ENCODE results near the gene VIM.
"Not testable (repeated sequence)": the region's sequence is repeated elsewhere in the genome, so short reads cannot be mapped to it uniquely, and the experiment has no call there.

VIM gene

GRCh38 chr10:17234431-17234945 lies 6.4 kb downstream of the VIM start:
- DNase-seq, result no peak

GRCh38 chr10:17235136-17235535 lies 7.1 kb downstream of the VIM start:
- no peak for DNase-seq

- DNase-seq, result no peak
Measured at GRCh38 chr10:17236468-17237148, 8.6 kb downstream of the VIM start.

GRCh38 chr10:17237149-17237527 lies 9.1 kb downstream of the VIM start:
- no peak for DNase-seq

GRCh38 chr10:17237915-17238444 lies 9.9 kb downstream of the VIM start:
- no peak for DNase-seq

- no peak for DNase-seq
Measured at GRCh38 chr10:17238445-17239291, 10.6 kb downstream of the VIM start.

GRCh38 chr10:17239345-17240085 lies 11.5 kb downstream of the VIM start:
- DNase-seq, result no peak

- DNase-seq, result no peak
Measured at GRCh38 chr10:17240096-17240495, 12.1 kb downstream of the VIM start.

- DNase-seq, result no peak
Measured at GRCh38 chr10:17240616-17241015, 12.6 kb downstream of the VIM start.

- DNase-seq, result no peak
Measured at GRCh38 chr10:17241611-17242333, 13.7 kb downstream of the VIM start.

- no peak for DNase-seq
Measured at GRCh38 chr10:17244700-17245365, 16.8 kb downstream of the VIM start.

GRCh38 chr10:17247210-17247609 lies 19.2 kb downstream of the VIM start:
- DNase-seq, result no peak

- no peak for DNase-seq
Measured at GRCh38 chr10:17248964-17249363, 20.9 kb downstream of the VIM start.

GRCh38 chr10:17249820-17250219 lies 21.8 kb downstream of the VIM start:
- no peak for DNase-seq

- DNase-seq, result no peak
Measured at GRCh38 chr10:17250736-17251135, 22.7 kb downstream of the VIM start.

GRCh38 chr10:17254543-17255050 lies 26.6 kb downstream of the VIM start:
- DNase-seq, result not testable (repeated sequence)

- no peak for DNase-seq
Measured at GRCh38 chr10:17255512-17255911, 27.5 kb downstream of the VIM start.

GRCh38 chr10:17256051-17256450 lies 28.0 kb downstream of the VIM start:
- DNase-seq, result no peak

- DNase-seq, result no peak
Measured at GRCh38 chr10:17256627-17257026, 28.6 kb downstream of the VIM start.

- peak; percentile 25 for DNase-seq
Measured at GRCh38 chr10:17257466-17258321, 29.7 kb downstream of the VIM start.

- no peak for DNase-seq
Measured at GRCh38 chr10:17262502-17262901, 34.5 kb downstream of the VIM start.

All from DMS153 (cell line).